Liver (tissue), 3 donors: ENCODE measurements around the gene DDX39A.

Experiments
- FOXA1 ChIP-seq: IDR thresholded peaks from 2 replicates; pipeline ENCODE4 v1.6.1; 2016; ENCODE audit warnings: antibody characterized with exemption
- RXRA ChIP-seq, 2 donors: IDR thresholded peaks; 2 replicates each; pipeline ENCODE4 v1.6.1; 2017 to 2018; ENCODE audit warnings: antibody characterized with exemption in 2 of 2, mild to moderate bottlenecking in 1 of 2
- TF ChIP-seq, protein P1 (sequence below): fragments of 150-350 bp; IDR thresholded peaks from 2 replicates; pipeline ENCODE4 v1.5.1; 2017; ENCODE audit warnings: improper control_type of control experiment, low read depth, low read length; ENCODE audit not compliant: missing input control
- donor health status: healthy.
- donor health status: healthy.

DNA sequence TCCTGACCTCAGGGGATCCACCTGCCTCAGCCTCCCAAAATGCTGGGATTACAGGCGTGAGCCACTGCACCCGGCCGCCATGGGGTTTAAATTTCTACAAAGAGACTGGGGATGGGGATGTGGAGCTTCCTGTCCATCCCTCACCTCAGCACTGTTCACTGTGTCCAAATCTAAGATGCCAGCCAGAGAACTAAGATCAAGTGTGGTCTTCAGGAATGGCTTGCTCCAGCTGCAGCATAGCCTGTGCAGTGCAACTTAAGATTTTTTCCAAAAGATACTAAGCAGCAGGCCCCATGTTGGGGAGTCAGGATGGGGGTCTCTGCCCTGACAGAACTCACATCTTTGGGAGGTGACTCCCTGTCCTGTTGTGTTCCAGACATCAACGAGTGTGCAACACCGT is 28.6 kb downstream of the DDX39A start:
- TF ChIP-seq, protein P1, sequence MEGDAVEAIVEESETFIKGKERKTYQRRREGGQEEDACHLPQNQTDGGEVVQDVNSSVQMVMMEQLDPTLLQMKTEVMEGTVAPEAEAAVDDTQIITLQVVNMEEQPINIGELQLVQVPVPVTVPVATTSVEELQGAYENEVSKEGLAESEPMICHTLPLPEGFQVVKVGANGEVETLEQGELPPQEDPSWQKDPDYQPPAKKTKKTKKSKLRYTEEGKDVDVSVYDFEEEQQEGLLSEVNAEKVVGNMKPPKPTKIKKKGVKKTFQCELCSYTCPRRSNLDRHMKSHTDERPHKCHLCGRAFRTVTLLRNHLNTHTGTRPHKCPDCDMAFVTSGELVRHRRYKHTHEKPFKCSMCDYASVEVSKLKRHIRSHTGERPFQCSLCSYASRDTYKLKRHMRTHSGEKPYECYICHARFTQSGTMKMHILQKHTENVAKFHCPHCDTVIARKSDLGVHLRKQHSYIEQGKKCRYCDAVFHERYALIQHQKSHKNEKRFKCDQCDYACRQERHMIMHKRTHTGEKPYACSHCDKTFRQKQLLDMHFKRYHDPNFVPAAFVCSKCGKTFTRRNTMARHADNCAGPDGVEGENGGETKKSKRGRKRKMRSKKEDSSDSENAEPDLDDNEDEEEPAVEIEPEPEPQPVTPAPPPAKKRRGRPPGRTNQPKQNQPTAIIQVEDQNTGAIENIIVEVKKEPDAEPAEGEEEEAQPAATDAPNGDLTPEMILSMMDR, result no peak
- TF ChIP-seq FOXA1, result no peak
- no peak for TF ChIP-seq RXRA (IDR thresholded peaks at IDR 0.05)
